NCI-H510A (cell line): Measurements from ENCODE around the gene ZDHHC3.

Source experiments
- DNase-seq: peaks from one replicate; lab custom pipeline; 2025; lab: John Stamatoyannopoulos, UW

The ZDHHC3 gene

DNA sequence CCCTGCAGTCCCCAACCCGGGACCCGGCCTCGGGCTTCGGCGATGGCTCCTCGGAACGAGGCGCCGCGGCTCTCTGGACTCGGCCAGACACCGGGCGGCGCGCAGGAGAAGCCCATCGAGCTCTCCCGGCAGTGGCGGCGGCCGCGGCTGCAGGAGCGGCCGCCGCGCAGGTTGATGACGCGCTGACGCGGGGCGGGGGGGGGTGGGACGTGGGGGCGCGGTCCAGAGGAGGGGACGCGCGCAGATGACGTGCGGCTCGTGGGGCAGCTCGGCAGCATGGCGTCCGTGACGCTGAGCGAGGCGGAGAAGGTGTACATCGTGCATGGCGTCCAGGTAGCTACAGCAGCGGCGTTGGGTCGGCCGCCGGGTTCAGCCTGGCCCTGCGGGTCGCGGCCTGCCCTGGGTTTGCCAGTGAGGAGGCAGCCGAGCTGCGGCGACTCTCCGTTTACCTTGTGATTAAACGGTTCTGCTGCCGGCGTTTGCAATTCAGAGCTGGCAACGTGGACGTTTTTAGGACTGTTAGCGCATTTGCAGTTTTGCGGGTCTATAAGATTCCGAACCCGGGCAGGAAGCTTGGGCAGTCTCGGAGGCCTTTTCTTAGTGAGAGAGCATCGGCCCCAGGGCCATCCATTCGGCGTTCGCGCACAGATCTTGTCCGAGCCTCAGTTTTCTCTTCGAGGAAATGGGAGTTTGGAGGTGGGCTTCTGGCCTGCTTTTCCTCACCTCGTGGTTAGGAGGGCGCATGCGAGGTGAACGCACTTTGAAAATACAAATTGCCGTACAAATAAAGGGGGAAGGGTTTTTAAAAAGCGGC, at the start of gene ZDHHC3, which contains the start of gene EXOSC7:
Gene ZDHHC3, minus strand, starts transcription at position 173 of the 814 bp plus-strand sequence. CDS start 16,738 bp downstream, outside the sequence.
Gene EXOSC7, plus strand, starts transcription at position 243 of the 814 bp plus-strand sequence. Its CDS starts 34 bp downstream, at position 277.
- peak; percentile 60 for DNase-seq

DNA sequence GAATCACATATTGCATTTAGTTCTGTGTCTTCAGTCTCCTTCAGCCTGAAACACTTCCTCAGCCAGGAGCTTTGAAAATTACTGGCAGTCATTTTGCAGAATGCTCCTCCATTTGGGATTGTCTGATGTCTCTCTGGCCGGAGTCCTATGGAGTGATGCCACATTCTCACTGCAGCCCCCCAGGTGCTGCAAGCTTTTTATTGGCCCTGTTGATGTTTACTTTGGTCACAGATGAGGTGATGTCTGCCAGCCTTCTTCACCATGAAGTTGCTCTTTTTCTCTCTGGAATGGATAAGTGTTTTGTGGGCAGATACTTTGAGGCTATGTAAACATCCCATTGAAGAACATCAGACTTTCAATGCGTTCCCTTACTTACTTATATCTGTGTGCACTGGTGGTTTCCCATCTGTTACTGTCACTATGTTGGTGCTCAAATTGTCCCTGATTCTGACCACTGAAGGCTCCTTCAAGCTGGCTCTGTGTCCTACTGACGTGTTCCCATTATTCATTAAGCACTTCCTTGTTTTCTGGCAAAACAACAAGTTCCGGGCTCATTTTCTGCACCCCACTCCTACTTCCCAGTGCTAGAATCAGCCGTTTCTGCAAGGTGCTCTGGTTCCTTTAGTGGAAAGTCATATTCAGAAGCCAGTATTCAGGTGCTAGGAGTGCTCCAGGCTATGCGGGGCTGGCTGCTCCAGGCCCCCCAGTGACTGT, 48.7 kb upstream of the ZDHHC3 start:
- DNase-seq, result no peak

DNA sequence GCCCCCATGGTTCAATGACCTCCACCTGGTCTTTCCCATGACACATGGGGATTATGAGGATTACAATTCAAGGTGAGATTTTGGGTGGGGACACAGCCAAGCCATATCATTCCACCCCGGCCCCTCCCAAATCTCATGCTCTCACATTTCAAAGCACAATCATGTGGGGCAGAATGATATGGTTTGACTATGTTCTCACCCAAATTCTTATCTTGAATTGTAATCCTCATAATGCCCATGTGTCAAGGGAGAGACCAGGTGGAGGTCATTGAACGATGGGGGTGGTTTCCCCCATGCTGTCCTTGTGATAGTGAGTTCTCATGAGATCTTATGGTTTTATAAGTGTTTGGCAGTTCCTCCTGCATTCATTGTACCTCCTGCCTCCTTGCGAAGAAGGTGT, 47.7 kb upstream of the ZDHHC3 start:
- DNase-seq, result no peak

DNA sequence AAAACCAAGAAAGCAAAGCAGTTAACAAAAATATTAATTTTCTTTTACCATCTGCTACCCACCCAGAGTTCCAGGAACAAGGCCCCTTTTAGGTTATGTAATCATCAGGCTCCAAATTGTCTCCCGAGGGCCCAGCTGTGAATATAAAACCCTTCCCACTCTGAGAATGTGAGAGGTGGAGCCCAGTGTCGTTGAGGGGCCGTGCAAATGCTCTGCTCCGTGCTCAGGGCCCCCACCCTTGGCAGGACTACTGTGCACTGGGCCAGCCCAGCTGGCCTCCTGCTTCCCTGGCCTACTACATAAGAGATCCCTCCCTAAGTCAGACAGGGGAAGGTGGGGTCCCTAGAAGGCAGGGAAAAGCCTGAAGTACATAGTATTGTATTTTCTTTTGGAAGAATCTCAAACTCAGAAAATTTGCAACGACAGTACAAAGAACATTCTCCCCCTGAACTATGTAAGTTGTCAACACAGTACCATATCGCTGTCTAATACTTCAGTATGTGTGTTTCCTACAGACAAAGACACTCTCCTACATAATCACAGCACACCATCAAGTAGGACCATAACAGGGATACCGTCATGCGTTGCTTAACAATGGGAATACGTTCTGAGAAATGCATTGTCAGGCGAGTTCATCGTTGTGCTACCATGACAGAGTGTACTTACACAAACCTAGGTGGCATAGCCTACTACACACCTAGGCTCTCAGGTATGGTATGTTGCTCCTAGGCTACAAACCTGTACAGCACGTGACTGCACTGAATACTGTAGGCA, 45.7 kb upstream of the ZDHHC3 start:
- DNase-seq, result no peak

GRCh38 chr3:45020534-45020933, 44.6 kb upstream of the ZDHHC3 start:
- no peak for DNase-seq

DNA sequence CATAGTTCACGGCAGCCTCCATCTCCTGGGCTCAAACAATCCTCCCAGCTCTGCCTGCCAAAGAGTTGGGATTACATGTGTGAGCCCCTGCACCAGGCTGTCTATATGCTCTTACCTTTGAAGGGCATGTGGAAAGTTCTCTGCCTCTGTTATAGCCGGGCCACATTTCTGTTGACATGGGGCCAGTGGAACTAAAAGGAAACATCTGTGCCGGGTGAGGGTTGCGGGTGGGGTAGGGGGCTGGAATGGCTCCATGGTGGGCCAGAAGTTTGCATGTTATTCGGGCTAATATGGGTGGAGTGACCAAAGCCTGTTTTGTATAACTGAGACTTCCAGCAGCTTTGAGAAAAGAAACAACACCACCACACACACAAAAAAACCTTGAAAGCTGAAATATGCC, 41.8 kb upstream of the ZDHHC3 start:
- DNase-seq, result no peak

DNA sequence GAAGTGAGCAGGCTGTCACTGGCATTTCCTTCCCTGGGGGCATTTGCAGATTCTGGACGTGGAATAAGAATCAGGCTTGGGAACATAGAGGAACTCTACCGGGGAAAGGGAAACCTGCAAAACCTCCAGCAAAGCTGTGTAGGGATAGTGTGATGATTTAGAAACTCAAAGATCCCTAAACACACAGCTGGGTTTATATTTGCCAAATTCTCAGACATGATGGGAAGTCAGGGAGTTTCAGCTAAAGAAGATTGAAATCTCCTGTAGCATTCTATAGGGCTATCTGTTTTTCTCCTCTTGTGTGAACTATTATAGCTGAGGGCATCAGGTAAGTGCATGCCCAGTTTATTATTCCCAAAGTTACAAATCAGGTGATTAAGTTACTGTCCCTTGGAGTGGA, 40.9 kb upstream of the ZDHHC3 start:
- no peak for DNase-seq

GRCh38 chr3:45012577-45012976, 36.6 kb upstream of the ZDHHC3 start:
- DNase-seq, result no peak

DNA sequence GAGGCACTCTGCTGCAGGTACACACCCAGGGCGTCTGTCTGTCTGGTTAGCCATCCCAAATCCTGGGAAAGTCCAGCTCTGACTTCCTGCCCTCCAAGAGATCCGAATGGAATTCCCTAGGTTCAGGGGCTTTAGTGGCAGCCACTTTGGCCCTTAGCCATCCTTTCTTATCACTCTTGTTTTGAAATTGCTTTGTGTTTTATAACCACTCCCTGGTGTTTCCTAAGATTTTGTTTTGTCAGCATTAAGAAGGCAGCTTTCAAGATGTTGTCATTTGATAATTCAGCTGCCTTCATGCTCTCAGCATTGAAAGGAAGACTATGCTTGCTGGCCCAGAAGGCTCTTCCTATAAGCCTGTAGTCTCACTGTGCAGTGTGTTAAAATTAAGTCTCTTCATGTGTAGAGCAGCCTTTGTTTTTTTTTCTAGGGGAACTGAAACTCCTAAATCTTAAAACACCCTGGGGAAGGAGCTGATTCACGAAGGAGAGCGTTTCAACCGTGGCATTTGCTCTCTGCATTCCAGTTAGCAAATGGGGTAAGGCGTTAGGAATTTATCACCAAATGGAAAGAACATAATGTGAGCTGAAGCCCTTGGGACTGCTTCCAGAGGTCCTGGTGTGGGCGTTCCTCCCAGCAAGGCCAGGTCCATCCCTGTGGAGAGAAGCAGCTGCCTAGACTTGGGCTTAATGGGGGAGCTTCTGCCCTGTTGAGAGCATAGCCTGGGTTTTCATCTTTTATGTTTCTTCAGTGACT, 36.0 kb upstream of the ZDHHC3 start:
- DNase-seq, result no peak

GRCh38 chr3:45010811-45011333, 34.9 kb upstream of the ZDHHC3 start:
- no peak for DNase-seq

DNA sequence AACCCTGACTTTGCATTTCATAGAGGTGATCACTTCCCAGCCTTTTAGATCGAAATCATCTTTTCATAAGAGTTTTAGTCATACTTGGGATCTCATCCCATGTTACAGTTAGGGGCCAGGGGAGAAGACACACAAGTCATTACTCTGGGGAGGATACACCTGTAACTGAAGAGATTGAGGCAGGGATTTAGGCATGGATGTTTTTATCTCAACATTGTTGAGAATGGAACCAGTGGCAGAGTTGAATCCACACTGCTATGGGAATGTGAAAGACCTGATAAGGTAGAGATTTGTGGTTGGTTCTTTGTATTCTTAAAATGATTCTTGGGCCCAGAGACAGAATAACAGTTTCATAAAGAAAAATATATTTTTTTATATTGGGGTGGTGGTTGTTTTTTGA, 33.9 kb upstream of the ZDHHC3 start:
- no peak for DNase-seq

DNA sequence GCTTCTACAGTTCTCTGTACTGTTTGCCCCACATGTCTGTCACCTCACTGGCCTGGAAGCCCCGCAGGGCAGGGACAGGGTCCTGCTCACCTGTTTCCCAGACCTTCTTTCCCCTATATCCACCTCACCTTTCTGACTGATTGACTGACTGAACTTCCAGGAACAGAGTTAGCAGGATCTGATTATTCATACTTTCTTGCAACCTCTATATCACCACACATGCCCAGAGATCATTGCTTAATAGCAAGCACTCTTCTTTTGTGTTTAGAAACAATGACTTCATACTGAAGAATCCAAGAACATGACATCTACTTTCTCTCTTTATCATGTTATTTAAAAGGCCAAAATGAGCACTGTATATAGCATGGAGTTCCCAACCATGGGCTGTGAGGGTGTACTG, 32.1 kb upstream of the ZDHHC3 start:
- DNase-seq, result no peak

- DNase-seq, result no peak
Observed at GRCh38 chr3:45007091-45007490, 31.1 kb upstream of the ZDHHC3 start.

DNA sequence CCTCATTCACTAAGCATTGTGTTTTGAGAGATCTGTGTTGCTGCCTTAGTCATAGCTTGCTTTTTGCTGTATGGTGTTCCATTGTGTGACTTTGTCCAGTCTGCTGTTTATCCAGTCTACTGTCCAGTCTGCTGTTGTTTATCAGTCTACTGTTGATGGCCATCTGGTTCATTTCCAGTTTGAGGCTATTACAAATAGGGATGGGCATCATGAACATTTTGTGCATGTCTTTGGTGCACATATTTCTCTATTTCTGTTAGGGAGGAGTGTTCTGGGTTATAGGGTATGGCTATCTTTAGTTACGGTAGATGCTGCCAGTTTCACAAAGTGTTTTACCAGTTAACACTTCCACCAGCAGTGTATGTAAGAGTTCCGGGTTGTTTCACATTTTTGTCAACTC, 27.9 kb upstream of the ZDHHC3 start:
- DNase-seq, result no peak

- DNase-seq, result no peak
Observed at GRCh38 chr3:45003406-45003805, 27.4 kb upstream of the ZDHHC3 start.

DNA sequence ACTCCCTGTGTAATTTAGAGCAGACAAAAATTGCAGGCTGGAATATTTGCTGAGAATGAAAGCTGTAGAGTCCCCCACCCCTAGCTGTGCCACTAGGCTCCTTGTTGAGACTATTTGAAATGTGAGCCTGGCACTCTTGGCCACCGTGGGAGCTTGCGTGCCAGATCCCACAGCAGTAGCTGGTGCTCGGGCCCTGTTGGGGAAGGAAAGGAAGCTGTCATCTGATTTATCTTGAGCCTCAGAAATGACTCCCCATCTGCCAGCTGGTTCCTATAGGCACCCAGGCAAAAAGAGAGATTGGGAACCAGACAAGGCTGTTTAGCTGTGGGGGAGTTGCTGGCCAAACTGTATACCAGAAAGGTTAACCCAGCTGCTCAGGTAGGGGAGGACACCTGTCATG, 26.7 kb upstream of the ZDHHC3 start:
- DNase-seq, result no peak

GRCh38 chr3:45002139-45002660, 26.2 kb upstream of the ZDHHC3 start:
- DNase-seq, result no peak

- DNase-seq, result no peak
Observed at GRCh38 chr3:45001738-45002137, 25.8 kb upstream of the ZDHHC3 start.

- no peak for DNase-seq
Observed at GRCh38 chr3:45000823-45001222, 24.8 kb upstream of the ZDHHC3 start.

DNA sequence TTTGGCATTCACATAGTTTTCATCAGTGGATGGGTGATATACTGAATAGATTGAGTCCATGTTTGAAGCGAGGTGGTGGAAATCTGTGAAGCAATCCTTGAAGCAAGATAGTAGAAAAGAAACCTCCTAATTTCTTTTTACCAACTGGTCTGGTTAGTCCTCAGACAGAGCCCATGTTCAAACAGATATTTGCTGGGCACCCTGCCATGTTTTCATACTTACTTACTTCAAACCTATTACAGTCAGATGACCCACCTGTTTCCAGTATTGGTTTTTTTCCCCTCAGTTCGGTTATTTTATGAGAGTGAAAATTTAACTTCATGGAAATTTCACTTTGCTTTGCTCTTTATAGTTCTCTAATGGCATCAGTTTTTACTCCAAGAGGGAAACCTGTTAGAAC, 23.8 kb upstream of the ZDHHC3 start:
- no peak for DNase-seq

GRCh38 chr3:44996556-44996969, 20.6 kb upstream of the ZDHHC3 start:
- no peak for DNase-seq
